Body of pancreas (tissue), 4 donors: ENCODE results near the gene MCM6. TPM values are rescaled to one million over a fixed set of nuclear protein-coding genes. Genes with fewer than 3 reads are reported as not detected.
"Not testable (repeated sequence)": the region's sequence is repeated elsewhere in the genome, so short reads cannot be mapped to it uniquely, and the experiment has no call there.

Experiments
- ATAC-seq: fragments of 150-250 bp; one replicate; pipeline ENCODE4 v1.9.1; 2016
- DNase-seq, 4 donors: peaks; one replicate each; pipeline ENCODE4 v3.0.0-alpha.2; 2019
- H3K27ac ChIP-seq, 4 donors: fragments of 200-600 bp; sonication (generic); 1 replicate in 3 of 4; 2 replicates in 1 of 4; pipeline versions ENCODE4 v1.5.1 to v1.6.1; 2016 to 2019; ENCODE audit warnings: mild to moderate bottlenecking in 1 of 4, mixed read lengths in 1 of 4, moderate library complexity in 1 of 4
- H3K27me3 ChIP-seq, 2 donors: fragments of 200-600 bp; sonication (generic); one replicate each; pipeline ENCODE4 v1.6.0; 2016; ENCODE audit warnings: mild to moderate bottlenecking in 1 of 2
- H3K36me3 ChIP-seq, 2 donors: fragments of 200-600 bp; sonication (generic); replicated peaks in 1 of 2; 2 replicates each; pipeline ENCODE4 v1.5.1; 2016; ENCODE audit warnings: low read depth in 2 of 2; ENCODE audit not compliant: insufficient read depth in 1 of 2
- H3K4me1 ChIP-seq: fragments of 200-600 bp; sonication (generic); one replicate; pipeline ENCODE4 v1.6.0; 2016
- H3K4me3 ChIP-seq, 2 donors: fragments of 200-600 bp; sonication (generic); 1 replicate in 1 of 2; 2 replicates in 1 of 2; pipeline ENCODE4 v1.5.1; 2016 to 2019
- H3K9me3 ChIP-seq, 3 donors: fragments of 200-600 bp; sonication (generic); 1 replicate in 2 of 3; 2 replicates in 1 of 3; pipeline ENCODE4 v1.5.1; 2016
- POLR2A ChIP-seq, 3 donors: fragments of 450-650 bp; IDR thresholded peaks; one replicate each; pipeline ENCODE4 v1.6.1; 2016; ENCODE audit warnings: antibody characterized with exemption in 3 of 3, mild to moderate bottlenecking in 2 of 3
- WGBS, 2 donors: methylation state at CpG; one replicate each; pipeline ENCODE4 v1.1.5; 2017; 5-methylcytosine and 5-hydroxymethylcytosine counted together
- intact Hi-C: fragments of 100-400 bp; cut with DNase I; formaldehyde crosslinking; loops from one replicate; pipeline ENCODE4 v1.15.1; 2023
- total RNA-seq, 2 donors: library from RNA; depleted of rRNA; stranded (reverse); fragments of >200 nt; gene quantifications; one replicate each; pipeline ENCODE4 v1.1.0, GENCODE V29; 2016
- TF ChIP-seq, protein P1 (sequence below), 7 experiments: fragments of 450-650 bp in 4 of 7; fragments of 200-600 bp in 3 of 7; sonication (generic) in 3 of 7; IDR thresholded peaks; one replicate each; pipeline ENCODE4 v1.5.1; 2016 to 2019; ENCODE audit warnings: antibody characterized with exemption in 7 of 7

MCM6 gene
- total RNA-seq, 2 donors from 2014 or later: 1.0 to 4.9 TPM

GRCh38 chr2:135890149-135890548, 13.9 kb upstream of the MCM6 start:
- ATAC-seq (no peak), DNase-seq (no peak)
- intact Hi-C loops: no loop called here
- Histone ChIP-seq H3K9me3 (no peaks in the 10 kb centered on the region), H3K36me3 (no peaks in the 10 kb centered on the region), H3K4me3 (no peak overlapping the region), H3K27ac (no peak overlapping the region), H3K27me3 (no peaks in the 10 kb centered on the region), H3K4me1 (no peaks in the 10 kb centered on the region)
- 74 to 87% methylated on average over 4 of the region's 4 CpGs for WGBS, 2 donors
- no peak for TF ChIP-seq POLR2A (IDR thresholded peaks at IDR 0.05)
- TF ChIP-seq, protein P1, sequence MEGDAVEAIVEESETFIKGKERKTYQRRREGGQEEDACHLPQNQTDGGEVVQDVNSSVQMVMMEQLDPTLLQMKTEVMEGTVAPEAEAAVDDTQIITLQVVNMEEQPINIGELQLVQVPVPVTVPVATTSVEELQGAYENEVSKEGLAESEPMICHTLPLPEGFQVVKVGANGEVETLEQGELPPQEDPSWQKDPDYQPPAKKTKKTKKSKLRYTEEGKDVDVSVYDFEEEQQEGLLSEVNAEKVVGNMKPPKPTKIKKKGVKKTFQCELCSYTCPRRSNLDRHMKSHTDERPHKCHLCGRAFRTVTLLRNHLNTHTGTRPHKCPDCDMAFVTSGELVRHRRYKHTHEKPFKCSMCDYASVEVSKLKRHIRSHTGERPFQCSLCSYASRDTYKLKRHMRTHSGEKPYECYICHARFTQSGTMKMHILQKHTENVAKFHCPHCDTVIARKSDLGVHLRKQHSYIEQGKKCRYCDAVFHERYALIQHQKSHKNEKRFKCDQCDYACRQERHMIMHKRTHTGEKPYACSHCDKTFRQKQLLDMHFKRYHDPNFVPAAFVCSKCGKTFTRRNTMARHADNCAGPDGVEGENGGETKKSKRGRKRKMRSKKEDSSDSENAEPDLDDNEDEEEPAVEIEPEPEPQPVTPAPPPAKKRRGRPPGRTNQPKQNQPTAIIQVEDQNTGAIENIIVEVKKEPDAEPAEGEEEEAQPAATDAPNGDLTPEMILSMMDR (IDR thresholded peaks at IDR 0.05): no peak

GRCh38 chr2:135888587-135888986, 12.3 kb upstream of the MCM6 start:
- H3K27me3 ChIP-seq, H3K36me3 ChIP-seq, H3K27ac ChIP-seq, H3K4me1 ChIP-seq, H3K4me3 ChIP-seq, intact Hi-C loops, H3K9me3 ChIP-seq, DNase-seq, ATAC-seq: not testable (repeated sequence)
- 52 to 76% methylated on average over 5 of the region's 5 CpGs for WGBS, 2 donors

- Histone ChIP-seq H3K4me3 (no peak overlapping the region), H3K9me3 (no peaks in the 10 kb centered on the region), H3K27ac (no peak overlapping the region), H3K36me3 (no peaks in the 10 kb centered on the region), H3K4me1 (no peaks in the 10 kb centered on the region), H3K27me3 (no peaks in the 10 kb centered on the region)
- DNase-seq (no peak), ATAC-seq (no peak)
- 76 to 83% methylated on average over 2 to 4 of the region's 4 CpGs for WGBS, 2 donors
- TF ChIP-seq, protein P1 (IDR thresholded peaks at IDR 0.05): no peak
- no peak for TF ChIP-seq POLR2A (IDR thresholded peaks at IDR 0.05)
- intact Hi-C loops: no loop called here
These were observed 9.5 kb upstream of the MCM6 start for GRCh38 chr2:135885709-135886108.

- no peak overlapping the region for H3K4me3 ChIP-seq
- intact Hi-C loops: no loop called here
- no peak overlapping the region for H3K27ac ChIP-seq
- H3K9me3 ChIP-seq: no peaks in the 10 kb centered on the region
- WGBS, 2 donors: 51 to 69% methylated on average over 3 of the region's 3 CpGs
- TF ChIP-seq, protein P1 (IDR thresholded peaks at IDR 0.05): no peak
- ATAC-seq: no peak
- no peaks in the 10 kb centered on the region for H3K27me3 ChIP-seq
- DNase-seq: no peak
- H3K36me3 ChIP-seq: no peaks in the 10 kb centered on the region
- no peaks in the 10 kb centered on the region for H3K4me1 ChIP-seq
These were observed 6.2 kb upstream of the MCM6 start for GRCh38 chr2:135882415-135882814.

GRCh38 chr2:135876770-135877169, 527 bp upstream of the MCM6 start:
- Histone ChIP-seq H3K4me1 (peaks cover 15% of the 10 kb centered on the region), H3K27ac (peak overlapping the region in 2 of 4 donors; percentile 67 to 75)
- intact Hi-C loops, H3K4me3 ChIP-seq, H3K36me3 ChIP-seq, H3K27me3 ChIP-seq, ATAC-seq, DNase-seq, H3K9me3 ChIP-seq: not testable (repeated sequence)
- WGBS, 2 donors: 81 to 85% methylated on average over 15 of the region's 15 CpGs

DNA sequence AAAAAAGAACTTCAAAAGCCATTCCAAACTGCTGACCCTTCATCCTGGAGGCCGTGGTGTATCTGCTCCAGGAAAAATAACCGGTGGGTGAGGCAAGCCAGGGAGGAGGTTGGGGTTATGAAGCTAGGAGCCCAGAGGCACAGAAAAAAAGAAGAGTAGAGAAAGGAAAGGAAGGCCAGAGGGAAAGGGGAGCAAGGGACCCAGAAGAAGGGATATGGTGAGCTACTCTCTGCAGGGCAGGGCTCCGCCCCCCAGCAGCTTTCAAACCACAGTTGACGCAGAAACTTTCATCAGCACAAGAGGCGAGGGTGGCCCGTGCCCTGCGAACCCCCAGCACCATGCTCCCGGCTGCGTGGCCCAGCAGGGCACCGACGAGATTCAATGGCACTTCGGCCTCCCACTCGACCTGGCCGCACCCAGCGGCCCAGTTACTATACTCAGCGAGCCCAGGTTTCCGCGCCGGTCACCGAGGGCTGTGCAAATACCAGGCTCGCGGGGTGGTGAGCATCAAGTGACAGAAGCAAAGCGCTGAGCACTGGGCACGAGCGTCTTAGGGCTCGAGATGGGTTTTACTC, 665 bp downstream of the MCM6 start:
- DNase-seq (peak; percentile 43 to 64 (median 48)), ATAC-seq (peak; percentile 47)
- H3K27me3 ChIP-seq: no peaks in the 10 kb centered on the region
- peak overlapping the region in 3 of 4 donors; percentile 57 to 75 (median 67) for H3K27ac ChIP-seq
- H3K36me3 ChIP-seq: peaks cover 0 to 2% of the 10 kb centered on the region in 2 donors
- H3K4me3 ChIP-seq: peak overlapping the region; percentile 23 to 41
- intact Hi-C loops: no loop called here
- H3K9me3 ChIP-seq: no peaks in the 10 kb centered on the region
- TF ChIP-seq, protein P1 (IDR thresholded peaks at IDR 0.05): no peak
- TF ChIP-seq POLR2A (IDR thresholded peaks at IDR 0.05): no peak
- H3K4me1 ChIP-seq: peaks cover 15% of the 10 kb centered on the region
- 2 to 3% methylated on average over 21 to 26 of the region's 26 CpGs for WGBS, 2 donors
